ENCODE measurements around the gene EZR.

DNA sequence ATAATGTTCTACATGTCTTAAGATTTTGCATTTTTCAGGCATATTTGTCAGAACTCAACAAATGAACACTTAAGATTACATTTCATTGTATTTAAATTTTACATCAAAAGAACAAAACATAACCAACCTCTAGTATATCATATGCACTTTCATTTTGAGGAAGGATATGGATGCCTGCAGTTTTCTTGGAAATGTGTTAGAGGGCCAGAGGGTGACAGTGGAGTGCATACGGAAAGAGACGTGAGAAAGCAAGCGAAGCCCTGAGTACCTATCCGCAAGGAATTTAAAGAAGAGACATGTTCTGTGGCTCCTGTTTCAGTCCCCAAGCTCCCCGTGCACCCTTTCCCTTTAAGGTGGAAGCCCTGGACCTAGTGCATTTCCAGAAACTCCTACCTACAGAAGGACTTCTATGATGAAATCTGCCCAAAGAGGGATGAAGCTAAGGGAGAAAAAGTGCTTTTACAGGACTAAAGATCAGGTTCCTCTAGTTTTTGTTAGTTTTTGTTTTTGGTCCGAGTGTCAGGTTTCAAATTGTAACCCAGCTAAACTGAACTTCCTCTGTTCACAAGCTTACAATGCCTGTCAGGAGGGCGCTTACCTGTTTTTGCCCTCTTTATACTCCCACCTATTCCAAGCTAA, 38.8 kb downstream of the EZR start:
- TF ChIP-seq CTCF (IDR thresholded peaks at IDR 0.05) (no peak), POLR2A (IDR thresholded peaks at IDR 0.05) (no peak)

Data from esophagus squamous epithelium (tissue), 4 donors.